ENCODE measurements around the gene SUN5.
"Not testable (repeated sequence)": the region's sequence is repeated elsewhere in the genome, so short reads cannot be mapped to it uniquely, and the experiment has no call there.

The SUN5 gene

DNA sequence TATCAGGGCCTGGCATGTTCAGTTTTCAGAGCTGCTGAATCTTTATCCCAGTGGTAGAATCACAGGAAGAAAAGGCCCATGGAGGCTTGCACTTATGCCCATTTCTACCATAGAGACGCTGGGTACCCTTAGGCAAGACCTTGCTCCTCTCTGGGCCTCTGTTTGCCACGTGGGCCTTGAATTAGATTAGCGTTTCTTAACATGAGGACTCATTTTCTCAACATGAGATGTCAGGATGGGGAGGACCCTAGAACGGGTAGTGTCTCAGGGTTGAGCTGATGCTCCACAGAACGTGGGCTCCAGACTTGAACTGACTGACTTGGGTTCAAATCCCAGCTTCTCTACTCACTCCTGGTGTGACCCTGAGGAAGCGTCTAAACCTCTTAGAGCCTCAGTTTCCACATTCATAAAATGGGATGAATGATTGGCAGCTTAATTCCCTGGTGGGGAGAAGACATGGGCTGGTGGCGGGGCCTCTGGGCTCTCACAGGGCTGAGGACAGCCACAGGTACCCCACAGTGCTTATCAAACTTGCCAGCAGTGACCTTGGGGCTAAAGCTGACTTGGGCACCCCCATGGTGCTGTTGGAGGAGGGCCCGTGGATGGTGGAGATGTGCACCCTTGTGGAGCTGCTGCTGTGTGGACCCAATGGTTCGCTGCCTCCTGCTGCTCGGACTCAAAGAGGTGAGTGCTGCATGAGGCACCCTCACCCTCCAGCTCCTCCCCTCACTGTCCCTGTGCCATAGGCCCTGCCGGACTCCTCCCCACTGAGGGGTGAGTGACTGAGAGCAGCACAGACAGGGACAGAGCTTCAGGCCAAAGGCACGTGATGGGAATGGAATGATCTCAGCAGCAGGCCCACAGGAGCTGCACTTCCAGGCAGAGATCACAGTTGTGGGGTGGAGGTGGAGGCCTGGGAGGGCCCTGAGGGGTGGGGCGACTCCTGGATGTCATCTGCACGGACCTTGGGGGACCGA is 28.2 kb downstream of the SUN5 start:
- DNase-seq = no peak

GRCh38 chr20:32975121-32975520 is 29.1 kb downstream of the SUN5 start:
- DNase-seq = not testable (repeated sequence)

DNA sequence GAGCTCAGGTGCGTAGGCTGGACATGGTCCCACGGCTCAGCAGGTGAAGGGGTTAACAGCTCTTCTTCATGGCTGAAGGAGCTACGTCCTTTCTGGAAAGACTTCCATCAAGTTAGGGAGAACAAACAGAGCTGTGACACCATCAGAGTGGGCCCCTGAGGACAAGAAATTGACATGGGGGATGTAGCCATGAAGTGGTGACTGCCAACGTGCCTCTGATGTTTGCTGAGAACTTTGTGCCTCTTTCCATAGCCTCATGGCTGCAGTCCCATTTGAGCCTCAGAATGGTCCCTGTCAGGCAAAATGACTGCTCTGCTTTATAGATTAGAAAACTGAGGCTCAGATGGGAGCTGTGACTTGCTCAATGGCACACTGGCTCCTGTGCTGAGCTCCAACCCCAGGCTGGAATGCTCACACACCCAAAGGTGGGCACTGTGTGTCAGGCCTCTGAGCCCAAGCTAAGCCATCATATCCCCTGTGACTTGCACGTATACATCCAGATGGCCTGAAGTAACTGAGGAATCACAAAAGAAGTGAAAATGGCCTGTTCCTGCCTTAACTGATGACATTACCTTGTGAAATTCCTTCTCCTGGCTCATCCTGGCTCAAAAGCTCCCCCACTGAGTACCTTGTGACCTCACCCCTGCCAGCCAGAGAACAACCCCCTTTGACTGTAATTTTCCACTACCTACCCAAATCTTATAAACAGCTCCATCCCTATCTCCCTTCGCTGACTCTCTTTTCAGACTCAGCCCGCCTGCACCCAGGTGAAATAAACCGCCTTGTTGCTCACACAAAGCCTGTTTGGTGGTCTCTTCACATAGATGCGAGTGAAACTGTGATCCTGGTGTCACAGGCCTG is 29.8 kb downstream of the SUN5 start:
- DNase-seq = not testable (repeated sequence)

- no peak for DNase-seq
Measured at GRCh38 chr20:32973077-32973717, 31.0 kb downstream of the SUN5 start.

DNA sequence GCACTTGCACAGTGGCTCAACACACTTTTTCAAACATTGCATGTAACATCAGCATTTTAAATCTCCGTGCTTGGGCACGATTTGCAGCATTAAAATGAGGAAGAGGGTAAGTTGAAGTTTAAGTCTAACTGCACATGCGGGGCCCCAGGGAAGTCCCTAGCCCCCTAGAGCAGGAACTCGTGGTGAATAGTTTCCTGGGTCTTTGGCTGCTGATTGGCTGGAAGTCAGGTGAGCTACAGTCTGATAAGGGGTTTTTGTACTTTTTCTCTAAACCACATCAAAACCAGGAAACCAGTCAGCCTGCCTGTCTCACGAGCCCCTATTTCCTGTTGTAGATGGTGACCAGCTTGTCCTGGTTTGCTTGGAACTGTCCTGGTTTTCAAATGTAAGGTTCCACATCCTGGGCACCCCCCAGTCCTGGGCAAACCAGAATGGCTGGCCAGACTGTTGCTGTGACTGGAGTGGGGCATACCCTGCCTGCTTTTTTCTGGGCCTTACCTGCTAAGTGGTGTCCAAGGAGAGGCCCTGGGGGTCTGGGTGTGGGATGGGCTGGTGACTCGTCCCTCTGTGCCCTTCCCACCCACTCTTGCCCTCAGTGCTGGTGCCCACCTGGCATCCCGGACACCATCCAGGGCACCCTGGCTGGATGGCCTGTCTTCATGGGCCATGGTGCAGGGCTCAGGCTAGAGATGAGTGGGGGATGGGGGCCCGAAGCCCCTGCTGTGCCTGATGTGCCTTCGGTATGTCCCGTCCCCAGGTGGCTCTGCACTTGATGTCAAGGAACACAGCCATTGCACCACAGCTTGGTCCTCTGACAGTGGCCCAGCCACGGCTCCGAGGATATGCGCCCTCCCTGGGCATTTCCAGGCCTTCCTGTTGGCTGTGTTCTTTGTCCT is 31.8 kb downstream of the SUN5 start:
- DNase-seq = peak; percentile 74

- no peak for DNase-seq
Measured at GRCh38 chr20:32971703-32972161, 32.5 kb downstream of the SUN5 start.

DNA sequence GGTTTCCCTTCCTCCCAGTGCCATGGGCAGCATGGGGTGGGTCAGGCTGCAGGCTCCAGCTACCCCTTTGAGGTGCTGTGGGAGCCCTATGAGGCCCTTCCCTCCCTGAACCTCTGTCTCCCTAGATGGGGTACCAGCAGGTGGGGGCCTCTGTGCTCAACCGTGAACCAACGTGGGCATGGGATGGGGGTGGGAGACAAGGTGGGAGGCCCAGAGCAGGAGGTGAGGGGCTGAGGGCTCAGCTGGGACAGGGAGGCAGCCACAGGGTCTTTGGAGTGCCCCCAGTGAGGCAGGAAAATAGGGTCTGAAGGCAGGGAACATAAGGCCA is 33.3 kb downstream of the SUN5 start:
- DNase-seq = no peak

GRCh38 chr20:32970115-32970972 is 33.9 kb downstream of the SUN5 start:
- DNase-seq = no peak

DNA sequence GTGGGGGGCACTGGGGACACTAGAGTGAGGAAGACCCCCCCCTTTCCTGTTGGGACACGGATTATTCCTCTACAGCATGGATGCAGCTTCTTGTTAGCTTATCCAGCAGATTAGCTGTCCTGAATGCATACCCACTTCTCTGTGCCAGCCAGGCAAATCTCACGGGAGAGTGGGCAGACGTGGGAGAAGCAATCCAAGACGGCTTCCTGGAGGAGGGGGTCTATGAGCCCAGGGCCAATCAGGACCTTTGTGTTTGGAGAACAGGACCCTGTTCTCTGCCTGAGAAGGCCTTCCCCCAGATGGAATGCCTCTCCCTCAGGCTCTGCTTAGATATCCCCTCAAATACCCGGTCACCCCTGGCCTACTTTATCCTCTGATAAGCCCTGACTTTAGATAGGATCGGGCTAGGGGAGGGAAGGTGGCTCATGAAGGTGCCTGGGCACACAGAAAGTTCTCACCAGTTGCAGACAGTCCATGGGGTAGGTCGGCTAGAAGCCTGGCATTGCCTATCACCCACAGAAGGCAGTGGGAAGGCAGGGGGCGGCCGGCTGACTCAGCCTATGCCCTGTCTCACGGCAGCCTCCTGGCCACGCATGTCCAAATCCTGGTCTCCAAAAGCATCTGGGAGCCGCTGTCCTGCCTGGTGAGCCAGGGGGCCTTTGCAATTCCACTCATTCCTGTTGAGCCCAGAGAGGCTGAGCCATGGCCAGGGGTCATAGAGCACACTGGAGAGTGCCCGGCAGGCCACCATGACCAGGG is 34.7 kb downstream of the SUN5 start:
- no peak for DNase-seq

DNA sequence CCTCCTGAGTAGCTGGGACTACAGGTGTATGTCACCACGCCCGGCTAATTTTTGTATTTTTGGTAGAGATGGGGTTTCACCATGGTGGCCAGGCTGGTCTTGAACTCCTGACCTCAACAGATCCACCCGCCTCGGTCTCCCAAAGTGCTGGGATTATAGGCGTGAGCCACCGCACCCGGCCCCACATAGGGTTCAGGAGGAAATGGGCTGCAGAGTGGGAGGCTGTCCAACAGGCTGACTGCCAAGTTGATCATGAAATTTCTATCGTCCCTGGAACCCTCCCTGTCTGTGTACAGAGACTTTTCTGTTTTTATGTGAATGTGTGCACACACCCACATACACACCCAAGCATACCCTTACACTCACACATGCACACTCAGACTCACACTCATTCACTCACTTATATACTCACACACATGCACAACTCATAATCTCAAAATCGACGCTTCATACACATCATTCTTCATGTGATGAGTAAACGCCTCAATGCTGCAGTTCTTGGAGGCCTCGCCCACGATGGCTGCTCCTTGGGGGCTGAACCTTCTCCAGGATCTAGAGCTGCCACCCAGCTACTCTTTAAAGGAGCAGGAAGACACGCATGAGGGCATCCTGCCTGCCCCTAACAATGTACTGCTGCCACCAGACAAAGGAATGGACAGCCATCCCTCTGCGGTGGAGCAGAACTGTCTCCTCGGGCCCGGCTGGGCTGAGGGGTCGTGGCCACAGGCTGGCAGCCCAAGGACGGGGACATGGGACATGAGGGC is 35.6 kb downstream of the SUN5 start:
- no peak for DNase-seq

DNA sequence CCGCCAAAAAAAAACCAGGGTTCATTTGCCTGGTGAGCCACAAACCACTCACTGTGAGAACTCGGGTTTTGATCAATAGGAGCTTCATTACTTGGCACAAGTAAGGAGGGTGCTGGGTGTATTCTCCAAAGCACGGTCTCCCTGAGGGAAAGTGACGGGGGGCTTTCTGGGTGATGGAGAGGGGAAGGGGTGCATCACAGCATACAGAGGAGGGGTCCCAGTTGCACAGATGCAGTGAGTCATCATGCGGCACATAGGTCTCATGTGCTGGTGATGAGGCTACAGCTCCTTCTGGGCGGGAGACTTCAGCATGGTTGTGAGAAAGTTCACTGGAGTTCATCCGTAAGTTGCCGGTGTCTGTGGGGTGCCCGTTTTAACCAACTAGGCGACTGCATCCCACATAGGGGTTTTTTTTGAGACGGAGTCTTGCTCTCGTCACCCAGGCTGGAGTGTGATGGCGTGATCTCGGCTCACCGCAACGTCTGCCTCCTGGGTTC is 36.2 kb downstream of the SUN5 start:
- no peak for DNase-seq

GRCh38 chr20:32966881-32967781 is 37.1 kb downstream of the SUN5 start:
- DNase-seq = no peak

GRCh38 chr20:32966382-32966781 is 37.9 kb downstream of the SUN5 start:
- no peak for DNase-seq

- no peak for DNase-seq
Measured at GRCh38 chr20:32965581-32966373, 38.5 kb downstream of the SUN5 start.

DNA sequence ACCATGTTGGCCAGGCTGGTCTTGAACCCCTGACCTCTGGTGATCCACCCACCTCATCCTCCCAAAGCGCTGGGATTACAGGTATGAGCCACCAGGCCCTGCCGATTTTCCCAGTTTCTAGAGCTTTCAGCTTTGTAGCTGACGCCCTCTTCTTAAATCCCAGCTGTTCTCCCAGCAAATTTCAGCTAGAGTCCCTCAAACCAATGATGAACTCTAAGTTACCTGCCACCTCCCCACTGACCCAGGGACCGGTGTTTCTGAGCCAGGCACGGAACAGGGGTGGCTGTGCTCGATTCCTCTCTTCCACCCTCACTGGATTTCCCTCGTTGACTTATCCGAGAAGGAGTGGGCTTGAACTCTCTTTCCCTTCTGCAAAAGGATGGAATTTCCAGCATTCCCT is 39.1 kb downstream of the SUN5 start:
- no peak for DNase-seq

DNA sequence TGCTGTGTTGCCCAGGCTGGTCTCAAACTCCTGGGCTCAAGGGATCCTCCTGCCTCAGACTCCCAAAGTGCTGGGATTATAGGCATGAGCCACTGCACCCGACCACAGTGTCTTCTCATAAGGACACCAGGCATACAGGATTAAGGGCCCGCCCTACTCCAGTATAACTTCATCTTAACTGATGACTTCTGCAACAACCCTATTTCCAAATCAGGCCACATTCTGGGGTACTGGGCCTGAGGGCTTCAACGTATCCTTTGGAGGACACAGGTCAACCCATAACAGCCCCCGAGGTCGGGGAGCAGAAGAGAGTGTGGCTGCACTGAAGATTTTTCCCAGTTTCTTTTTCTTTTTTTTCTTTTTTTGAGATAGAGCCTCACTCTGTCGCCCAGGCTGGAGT is 39.7 kb downstream of the SUN5 start:
- no peak for DNase-seq

- DNase-seq = no peak
Measured at GRCh38 chr20:32963176-32963575, 41.1 kb downstream of the SUN5 start.

Measured in KG1 (cell line).